GM23338 (cell line): ENCODE results near the gene MAG.

Experiments used
- CREB1 ChIP-seq: fragments of 250-450 bp; sonication (Bioruptor Pico); IDR thresholded peaks from 2 replicates; pipeline ENCODE4 v1.5.0; 2020; ENCODE audit warnings: low read depth, mild to moderate bottlenecking, moderate library complexity
- CTCF ChIP-seq, 2 experiments: fragments of 200-600 bp in 1 of 2; sonication (generic) in 1 of 2; conservative IDR thresholded peaks; 2 replicates each; pipeline versions ENCODE4 v1.5.1 to v1.6.1; 2016 to 2017; ENCODE audit warnings: antibody characterized with exemption in 2 of 2, low read depth in 2 of 2, mild to moderate bottlenecking in 2 of 2, moderate library complexity in 1 of 2
- ETS1 ChIP-seq: IDR thresholded peaks from 2 replicates; pipeline ENCODE4 v1.6.1; 2016; ENCODE audit warnings: antibody characterized with exemption
- EZH2 ChIP-seq: fragments of 200-600 bp; sonication (generic); IDR thresholded peaks from one replicate; pipeline ENCODE4 v1.8.0; 2017; ENCODE audit warnings: antibody characterized with exemption, mild to moderate bottlenecking, low read depth; ENCODE audit not compliant: unreplicated experiment
- EZH2phosphoT487 ChIP-seq: fragments of 200-600 bp; sonication (generic); IDR thresholded peaks from one replicate; pipeline ENCODE4 v1.8.1; 2018; ENCODE audit warnings: antibody characterized with exemption; ENCODE audit not compliant: unreplicated experiment
- POLR2AphosphoS5 ChIP-seq: IDR thresholded peaks from 2 replicates; pipeline ENCODE4 v1.6.1; 2016; ENCODE audit warnings: antibody characterized with exemption, low read depth
- REST ChIP-seq: IDR thresholded peaks from one replicate; pipeline ENCODE4 v1.6.1; 2018; ENCODE audit warnings: antibody characterized with exemption; ENCODE audit not compliant: unreplicated experiment
- ZNF114 ChIP-seq: fragments of 250-450 bp; sonication (Bioruptor Pico); IDR thresholded peaks from 2 replicates; pipeline ENCODE4 v1.5.0; 2020; ENCODE audit warnings: mild to moderate bottlenecking, moderate library complexity

GRCh38 chr19:35311901-35312665 lies 20.1 kb downstream of the MAG start:
- TF ChIP-seq POLR2AphosphoS5 (no peak), CTCF (conservative IDR thresholded peaks at IDR 0.05; ENCODE audit: low read depth in 2 of 2) (no peak), CREB1 (CRISPR knock-in tag) (no peak), EZH2phosphoT487 (no peak), REST (no peak), EZH2 (no peak), ETS1 (no peak), ZNF114 (CRISPR knock-in tag) (no peak)
